Stomach (tissue), 4 donors: ENCODE data around the gene HIGD1B.

Experiments
- CTCF ChIP-seq, 7 experiments: fragments of 450-650 bp in 4 of 7; fragments of 200-600 bp in 3 of 7; sonication (generic) in 3 of 7; IDR thresholded peaks; one replicate each; pipeline ENCODE4 v1.5.1; 2016 to 2019; ENCODE audit warnings: antibody characterized with exemption in 7 of 7, control low read depth in 2 of 7, mild to moderate bottlenecking in 1 of 7
- POLR2A ChIP-seq, 4 donors: fragments of 450-650 bp; IDR thresholded peaks; one replicate each; pipeline ENCODE4 v1.6.1; 2016; ENCODE audit warnings: antibody characterized with exemption in 4 of 4, control low read depth in 2 of 4, mild to moderate bottlenecking in 1 of 4, moderate library complexity in 1 of 4
- POLR2AphosphoS5 ChIP-seq, 3 donors: sonication (generic); formaldehyde crosslinking; IDR thresholded peaks; one replicate each; pipeline ENCODE4 v1.6.1; 2016; ENCODE audit warnings: antibody characterized with exemption in 3 of 3

GRCh38 chr17:44863061-44863918 lies 15.6 kb downstream of the HIGD1B start:
- no peak for TF ChIP-seq POLR2A (IDR thresholded peaks at IDR 0.05)
- no peak for TF ChIP-seq CTCF (IDR thresholded peaks at IDR 0.05)
- no peak for TF ChIP-seq POLR2AphosphoS5 (IDR thresholded peaks at IDR 0.05)
